Measurements from ENCODE around the gene CLEC7A. TPM values are rescaled to one million over a fixed set of nuclear protein-coding genes. Genes with fewer than 3 reads are reported as not detected.

Gene CLEC7A
- not detected for polyA plus RNA-seq (2012; ENCODE audit: missing spikeins)

- DNase-seq (ENCODE audit: insufficient read length) (no peak), FAIRE-seq (peak; percentile 58)
- TF ChIP-seq POLR2AphosphoS5 (IDR thresholded peaks at IDR 0.05; ENCODE audit: low read depth, low read length) (no peak), POLR2A (IDR thresholded peaks at IDR 0.05; ENCODE audit: low read depth, low read length) (no peak), TAF1 (IDR thresholded peaks at IDR 0.05; ENCODE audit: borderline replicate concordance, low read depth, low read length) (no peak)
Measured at GRCh38 chr12:10130042-10130441, at the start of gene CLEC7A. CLEC7A (minus strand) TSS chr12:10130199; CDS start chr12:10130082, 117 bp downstream.

DNA sequence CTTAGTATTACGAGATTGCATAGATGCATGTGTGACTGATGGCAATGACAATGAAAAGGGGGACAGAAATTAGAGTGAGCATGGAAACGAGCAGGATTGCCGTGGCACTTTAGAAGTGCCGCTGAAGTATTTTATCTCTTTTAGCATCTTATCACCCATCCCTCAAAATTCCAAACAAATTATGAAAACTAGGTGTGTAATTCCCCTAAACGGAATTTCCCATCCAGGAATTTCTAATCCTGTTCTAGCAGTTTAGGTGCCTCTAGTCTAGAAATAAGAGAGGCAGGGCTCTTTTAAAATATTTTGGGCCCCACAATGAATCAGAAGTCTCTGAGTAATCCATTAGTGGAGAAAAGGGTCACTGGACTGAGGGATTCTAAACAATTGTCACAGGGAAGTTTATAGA lies 49.8 kb upstream of the CLEC7A start:
- TF ChIP-seq POLR2A (IDR thresholded peaks at IDR 0.05; ENCODE audit: low read depth, low read length) = no peak
- TF ChIP-seq POLR2AphosphoS5 (IDR thresholded peaks at IDR 0.05; ENCODE audit: low read depth, low read length) = no peak
- TF ChIP-seq TAF1 (IDR thresholded peaks at IDR 0.05; ENCODE audit: borderline replicate concordance, low read depth, low read length) = no peak
- FAIRE-seq = no peak

GRCh38 chr12:10178821-10179220 lies 48.8 kb upstream of the CLEC7A start, which contains the start of gene TMEM52B:
TMEM52B (plus strand) TSS chr12:10179032; CDS start chr12:10179575, 543 bp downstream.
- TF ChIP-seq POLR2A (IDR thresholded peaks at IDR 0.05; ENCODE audit: low read depth, low read length) (no peak), TAF1 (IDR thresholded peaks at IDR 0.05; ENCODE audit: borderline replicate concordance, low read depth, low read length) (no peak), POLR2AphosphoS5 (IDR thresholded peaks at IDR 0.05; ENCODE audit: low read depth, low read length) (no peak)
- FAIRE-seq (no peak), DNase-seq (ENCODE audit: insufficient read length) (no peak)

More for the DNA sequence above, 49.8 kb upstream of the CLEC7A start:
- no peak for DNase-seq (ENCODE audit: insufficient read length)

DNA sequence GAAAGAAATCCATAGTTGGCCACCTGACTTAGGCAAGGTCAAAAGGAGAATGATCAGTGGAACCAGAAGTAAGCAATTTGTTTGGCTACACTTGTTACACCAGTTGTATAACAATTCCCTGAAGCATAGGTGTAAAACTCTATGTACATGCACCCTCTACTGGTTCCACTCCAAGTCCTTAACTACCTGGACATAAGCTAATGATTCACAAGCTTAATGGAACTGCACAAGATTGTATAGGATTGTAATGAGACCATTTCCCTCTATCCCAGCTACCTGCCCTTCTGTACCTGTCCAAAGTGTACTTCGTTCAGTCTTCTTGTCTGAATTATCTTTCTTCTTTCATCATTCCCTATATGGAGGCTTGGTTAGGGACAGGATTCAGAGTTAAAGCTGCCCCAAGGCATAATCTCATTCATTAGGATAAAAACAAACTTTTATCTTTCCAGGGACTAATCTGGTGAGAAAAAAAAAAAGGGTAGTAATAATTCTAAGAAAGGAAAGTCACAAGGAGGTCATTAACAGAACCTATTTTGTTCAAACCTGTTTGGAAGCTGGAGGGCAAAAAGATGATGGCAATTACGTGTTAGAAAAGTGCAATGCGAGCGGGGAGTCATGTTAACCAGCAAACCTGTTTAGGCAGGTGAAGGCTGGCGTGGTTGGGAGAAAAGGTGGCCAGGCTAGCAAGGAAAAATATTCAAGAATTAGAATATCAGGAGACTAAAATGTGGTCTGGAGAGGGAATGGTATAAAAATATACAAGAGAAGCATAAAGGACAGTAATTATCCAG lies 46.0 kb upstream of the CLEC7A start:
- no peak for TF ChIP-seq POLR2AphosphoS5 (IDR thresholded peaks at IDR 0.05; ENCODE audit: low read depth, low read length)
- no peak for DNase-seq (ENCODE audit: insufficient read length)
- FAIRE-seq = peak; percentile 9

DNA sequence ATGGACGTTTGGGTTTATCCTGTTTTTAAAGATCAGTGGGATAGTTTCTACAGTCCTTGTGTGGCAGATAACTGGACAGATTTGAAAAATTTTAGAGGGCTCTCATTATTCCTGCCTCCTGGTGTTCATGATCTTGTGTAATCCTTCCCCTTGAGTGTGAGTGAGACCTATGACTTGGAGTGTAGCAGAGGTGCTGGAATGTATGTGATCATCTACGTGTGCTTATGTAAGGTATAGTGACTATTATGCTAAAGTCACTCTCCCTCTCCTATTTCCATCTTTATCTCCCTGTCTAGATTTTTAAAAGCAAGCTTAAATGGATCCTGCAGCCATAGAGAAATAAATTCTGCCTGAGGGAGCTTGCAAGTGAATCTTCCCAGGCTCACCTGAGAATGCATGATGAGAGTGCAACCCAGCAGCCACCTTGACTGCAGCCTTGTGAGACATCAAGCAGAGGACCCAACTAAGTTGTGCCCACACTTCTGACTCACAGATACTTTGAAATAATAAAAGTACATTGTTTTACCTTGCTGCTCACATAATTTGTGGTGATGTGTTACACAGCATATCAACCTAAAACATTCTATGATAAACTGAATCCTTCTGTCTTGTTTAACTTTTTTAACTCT lies 45.1 kb upstream of the CLEC7A start:
- TF ChIP-seq POLR2A (IDR thresholded peaks at IDR 0.05; ENCODE audit: low read depth, low read length) (no peak), TAF1 (IDR thresholded peaks at IDR 0.05; ENCODE audit: borderline replicate concordance, low read depth, low read length) (no peak), POLR2AphosphoS5 (IDR thresholded peaks at IDR 0.05; ENCODE audit: low read depth, low read length) (no peak)
- no peak for DNase-seq (ENCODE audit: insufficient read length)
- FAIRE-seq = no peak

DNA sequence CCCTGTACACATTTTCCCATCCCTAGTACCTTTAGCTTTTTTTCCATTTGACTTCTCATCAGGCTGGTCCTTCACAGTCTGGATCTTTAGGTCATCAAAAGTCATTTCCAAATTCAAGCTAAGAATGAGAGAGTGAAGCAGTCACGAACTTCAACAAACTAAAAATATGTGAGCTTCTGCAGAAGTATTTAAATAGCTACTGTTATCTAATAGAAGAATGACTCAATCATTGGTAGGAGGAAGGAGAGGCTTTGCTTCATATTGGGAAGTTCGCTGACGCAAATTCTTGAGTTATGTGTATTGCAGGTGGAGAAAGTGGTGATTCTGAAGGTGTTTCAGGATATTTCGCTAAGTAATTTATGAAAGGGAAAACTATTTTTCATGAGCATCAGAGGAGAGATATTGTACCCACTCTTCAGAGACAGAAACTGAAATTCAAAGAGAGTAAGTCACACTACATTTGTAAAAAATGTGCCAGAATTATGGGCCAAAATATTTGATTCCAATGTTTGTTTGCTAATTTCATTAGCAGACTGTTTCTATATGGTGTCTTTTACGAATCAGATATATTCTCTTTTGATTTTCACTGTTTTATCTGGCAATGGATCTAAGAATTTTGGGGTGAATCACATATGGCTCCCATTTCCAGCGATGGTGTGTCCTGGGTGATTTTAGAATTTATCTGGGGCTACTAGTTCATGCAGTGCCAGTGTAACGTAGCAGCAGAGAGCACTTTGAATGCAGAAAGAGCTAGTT lies 42.2 kb upstream of the CLEC7A start, which contains the start of gene OLR1:
Gene OLR1, minus strand, starts transcription at position 160 of the 756 bp plus-strand sequence. Its CDS starts 55 bp downstream, at position 105.
- FAIRE-seq (peak; percentile 17), DNase-seq (ENCODE audit: insufficient read length) (no peak)
- TF ChIP-seq POLR2AphosphoS5 (IDR thresholded peaks at IDR 0.05; ENCODE audit: low read depth, low read length) = no peak
- TF ChIP-seq POLR2A (IDR thresholded peaks at IDR 0.05; ENCODE audit: low read depth, low read length) = no peak
- TF ChIP-seq TAF1 (IDR thresholded peaks at IDR 0.05; ENCODE audit: borderline replicate concordance, low read depth, low read length) = no peak

- DNase-seq (ENCODE audit: insufficient read length) (no peak), FAIRE-seq (no peak)
- no peak for TF ChIP-seq POLR2AphosphoS5 (IDR thresholded peaks at IDR 0.05; ENCODE audit: low read depth, low read length)
- no peak for TF ChIP-seq POLR2A (IDR thresholded peaks at IDR 0.05; ENCODE audit: low read depth, low read length)
Measured at GRCh38 chr12:10170216-10170615, 40.2 kb upstream of the CLEC7A start.

DNA sequence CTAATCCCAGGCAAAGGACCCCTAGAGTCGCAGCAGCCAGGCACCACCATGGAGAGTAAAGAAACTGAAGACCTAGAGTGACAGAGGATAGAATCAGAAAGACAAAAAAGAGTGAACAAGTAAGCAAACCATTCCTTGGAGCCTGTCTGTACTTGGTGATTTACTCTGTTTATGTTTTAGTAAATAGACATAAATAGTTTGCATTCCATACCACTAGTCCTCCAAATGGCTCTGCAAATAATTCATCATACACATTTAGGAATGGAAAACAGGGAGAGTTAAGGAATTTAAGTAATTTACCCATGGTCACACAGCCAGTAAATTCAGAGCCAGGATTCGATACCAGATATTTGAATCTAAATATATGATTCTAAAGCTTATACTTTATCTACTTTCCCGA lies 39.1 kb upstream of the CLEC7A start:
- no peak for DNase-seq (ENCODE audit: insufficient read length)
- TF ChIP-seq TAF1 (IDR thresholded peaks at IDR 0.05; ENCODE audit: borderline replicate concordance, low read depth, low read length) (no peak), POLR2AphosphoS5 (IDR thresholded peaks at IDR 0.05; ENCODE audit: low read depth, low read length) (no peak), POLR2A (IDR thresholded peaks at IDR 0.05; ENCODE audit: low read depth, low read length) (no peak)
- FAIRE-seq = no peak

DNA sequence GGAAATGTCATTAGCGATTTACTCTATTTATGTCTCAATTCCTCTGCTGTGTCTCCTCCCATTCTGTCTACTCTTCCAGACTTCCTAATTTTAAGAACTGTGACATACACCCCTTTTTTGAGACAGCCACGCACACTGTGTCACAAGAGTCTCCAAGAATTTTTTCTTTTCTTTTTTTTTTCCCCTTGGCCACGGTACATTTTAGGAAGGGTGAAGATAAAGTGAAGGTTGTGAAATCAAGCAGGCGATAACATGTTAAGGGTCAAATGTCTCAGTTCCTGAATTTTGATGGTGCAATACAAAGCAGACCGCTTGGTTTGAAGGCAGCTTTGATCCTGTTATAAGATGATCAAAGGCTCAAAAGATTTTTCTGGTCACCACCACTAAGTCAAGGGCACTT lies 37.6 kb upstream of the CLEC7A start:
- TF ChIP-seq POLR2A (IDR thresholded peaks at IDR 0.05; ENCODE audit: low read depth, low read length) = no peak
- TF ChIP-seq POLR2AphosphoS5 (IDR thresholded peaks at IDR 0.05; ENCODE audit: low read depth, low read length) = no peak
- no peak for TF ChIP-seq TAF1 (IDR thresholded peaks at IDR 0.05; ENCODE audit: borderline replicate concordance, low read depth, low read length)
- FAIRE-seq (no peak), DNase-seq (ENCODE audit: insufficient read length) (no peak)

DNA sequence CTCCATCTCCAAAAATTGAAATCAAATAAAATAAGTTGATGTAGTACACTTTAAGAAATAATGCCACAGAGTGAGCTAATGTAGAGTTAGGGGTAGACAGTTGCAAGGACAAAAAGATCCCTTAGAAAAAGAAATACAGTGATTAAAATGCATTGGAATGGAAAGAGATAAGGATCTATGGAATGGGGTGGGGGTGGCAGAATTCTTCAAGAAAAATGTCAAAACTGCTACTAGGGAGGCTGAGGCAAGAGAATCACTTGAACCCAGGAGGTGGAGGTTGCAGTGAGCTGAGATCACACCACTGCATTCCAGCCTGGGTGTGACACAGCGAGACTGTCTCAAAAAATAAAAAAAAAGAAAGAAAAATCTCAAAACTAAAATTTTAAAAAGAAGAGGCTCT lies 35.4 kb upstream of the CLEC7A start:
- FAIRE-seq = no peak
- no peak for DNase-seq (ENCODE audit: insufficient read length)
- TF ChIP-seq POLR2AphosphoS5 (IDR thresholded peaks at IDR 0.05; ENCODE audit: low read depth, low read length) = no peak
- TF ChIP-seq POLR2A (IDR thresholded peaks at IDR 0.05; ENCODE audit: low read depth, low read length) = no peak
- no peak for TF ChIP-seq TAF1 (IDR thresholded peaks at IDR 0.05; ENCODE audit: borderline replicate concordance, low read depth, low read length)

- DNase-seq (ENCODE audit: insufficient read length) = no peak
- no peak for TF ChIP-seq POLR2A (IDR thresholded peaks at IDR 0.05; ENCODE audit: low read depth, low read length)
- no peak for TF ChIP-seq POLR2AphosphoS5 (IDR thresholded peaks at IDR 0.05; ENCODE audit: low read depth, low read length)
- no peak for TF ChIP-seq TAF1 (IDR thresholded peaks at IDR 0.05; ENCODE audit: borderline replicate concordance, low read depth, low read length)
- no peak for FAIRE-seq
Measured at GRCh38 chr12:10163084-10163483, 33.1 kb upstream of the CLEC7A start.

Measured in GM12892 (cell line).